GM21576 (cell line): ENCODE results near the gene HID1.
A peak's percentile ranks its signal among the peaks of the same experiment; 100 is the strongest.
"Not testable (repeated sequence)": the region's sequence is repeated elsewhere in the genome, so short reads cannot be mapped to it uniquely, and the experiment has no call there.

Source experiments
- ATAC-seq: cut with Tn5 transposase; IDR thresholded peaks from one replicate; pipeline ENCODE4 v1.9.1; 2021; ENCODE audit warnings: mild to moderate bottlenecking, moderate library complexity; ENCODE audit not compliant: unreplicated experiment

The HID1 gene

GRCh38 chr17:74999523-74999922 lies 27.0 kb upstream of the HID1 start:
- ATAC-seq = no peak

GRCh38 chr17:74998783-74999182 lies 26.2 kb upstream of the HID1 start:
- ATAC-seq = no peak

- ATAC-seq = no peak
Measured at GRCh38 chr17:74995847-74996246, 23.3 kb upstream of the HID1 start.

GRCh38 chr17:74994440-74994839 lies 21.9 kb upstream of the HID1 start:
- no peak for ATAC-seq

- ATAC-seq = no peak
Measured at GRCh38 chr17:74992223-74992622, 19.7 kb upstream of the HID1 start.

GRCh38 chr17:74990581-74991105 lies 18.1 kb upstream of the HID1 start:
- ATAC-seq = no peak

- ATAC-seq = peak; percentile 13
Measured at GRCh38 chr17:74987909-74988711, 15.6 kb upstream of the HID1 start.

GRCh38 chr17:74987418-74987908 lies 14.9 kb upstream of the HID1 start, which contains the start of gene CDR2L:
TSS of gene CDR2L (plus strand) at chr17:74987632. CDS start at chr17:74988044, 412 bp downstream.
- peak; percentile 85 for ATAC-seq

- ATAC-seq = no peak
Measured at GRCh38 chr17:74986206-74986576, 13.6 kb upstream of the HID1 start.

GRCh38 chr17:74982663-74983313 lies 10.2 kb upstream of the HID1 start:
- not testable (repeated sequence) for ATAC-seq

- peak; percentile 50 for ATAC-seq
Measured at GRCh38 chr17:74981979-74982662, 9.6 kb upstream of the HID1 start.

- ATAC-seq = no peak
Measured at GRCh38 chr17:74981318-74981978, 8.9 kb upstream of the HID1 start.

- ATAC-seq = no peak
Measured at GRCh38 chr17:74979408-74980146, 7.0 kb upstream of the HID1 start.

GRCh38 chr17:74978240-74978639 lies 5.7 kb upstream of the HID1 start:
- no peak for ATAC-seq

- ATAC-seq = no peak
Measured at GRCh38 chr17:74977802-74978201, 5.2 kb upstream of the HID1 start.

- ATAC-seq = no peak
Measured at GRCh38 chr17:74975943-74976342, 3.4 kb upstream of the HID1 start.

GRCh38 chr17:74972973-74973328 lies 392 bp upstream of the HID1 start:
- ATAC-seq = no peak

GRCh38 chr17:74971842-74972106 lies 785 bp downstream of the HID1 start:
- no peak for ATAC-seq

- ATAC-seq = no peak
Measured at GRCh38 chr17:74971069-74971841, 1.3 kb downstream of the HID1 start.

GRCh38 chr17:74970395-74970794 lies 2.2 kb downstream of the HID1 start:
- no peak for ATAC-seq
